SIG-M5 treated with dmso at 0.1 percent for 504 hours (cell line): ENCODE measurements around the gene MAF.

ENCODE experiments used
- DNase-seq: peaks from one replicate; lab custom pipeline; 2025; ENCODE audit not compliant: unreplicated experiment; lab: John Stamatoyannopoulos, UW

The MAF gene

DNA sequence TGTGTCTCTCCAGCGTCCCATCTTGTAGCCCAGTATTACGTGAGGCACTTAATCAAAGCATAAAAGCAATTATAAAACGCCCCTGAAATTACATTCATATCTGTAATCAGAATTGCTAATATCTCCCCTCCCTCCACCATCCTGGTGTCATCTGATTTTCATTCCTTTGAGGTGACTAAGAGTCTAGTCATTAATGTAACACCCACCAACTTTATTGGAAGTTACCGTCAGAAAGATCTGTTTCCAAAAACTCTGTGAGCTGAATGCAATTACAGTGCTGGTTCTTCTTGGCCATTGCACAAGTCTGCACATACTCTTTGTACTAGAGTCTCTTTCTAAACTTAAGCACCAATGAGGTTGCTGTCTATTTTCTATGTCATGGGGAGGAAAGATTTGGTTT is 12.5 kb upstream of the MAF start:
- DNase-seq = no peak

DNA sequence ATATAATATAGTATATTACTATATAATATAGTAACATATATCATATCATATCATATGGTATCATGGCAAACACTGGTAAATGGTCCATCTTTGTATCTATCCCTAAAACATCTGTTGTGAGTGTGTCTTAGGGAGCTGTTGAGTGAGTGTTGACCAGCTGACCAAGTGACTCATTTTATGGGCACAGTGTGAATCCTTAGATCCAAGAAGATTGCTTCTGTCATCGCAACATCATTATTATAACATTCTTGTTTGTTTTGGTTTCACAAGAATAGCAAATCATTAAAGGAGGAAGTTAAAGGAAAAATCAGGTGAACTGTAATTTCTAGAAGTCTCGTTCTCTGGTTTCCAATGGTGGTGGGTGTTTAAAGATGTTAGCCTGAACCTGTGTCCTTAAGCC is 11.7 kb upstream of the MAF start:
- no peak for DNase-seq

DNA sequence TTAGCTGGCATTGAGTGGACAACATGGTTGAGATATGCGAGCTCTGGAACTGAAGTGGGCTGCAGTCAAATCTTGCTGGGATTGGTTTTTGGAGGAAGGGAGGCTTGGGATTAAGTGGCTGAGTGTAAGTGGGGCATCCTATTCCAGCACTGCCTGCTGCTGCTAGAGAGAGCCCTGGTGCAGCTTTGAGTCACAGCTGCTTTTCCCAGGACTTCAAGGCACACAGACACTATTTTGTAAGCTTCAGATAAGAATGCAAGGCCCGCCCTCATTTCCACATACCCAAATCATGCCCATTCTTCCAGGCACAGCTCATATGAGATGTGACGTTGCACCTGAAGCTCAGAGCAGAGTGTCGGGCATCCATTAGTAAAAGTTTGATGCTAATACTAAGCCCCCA is 10.2 kb upstream of the MAF start:
- no peak for DNase-seq

DNA sequence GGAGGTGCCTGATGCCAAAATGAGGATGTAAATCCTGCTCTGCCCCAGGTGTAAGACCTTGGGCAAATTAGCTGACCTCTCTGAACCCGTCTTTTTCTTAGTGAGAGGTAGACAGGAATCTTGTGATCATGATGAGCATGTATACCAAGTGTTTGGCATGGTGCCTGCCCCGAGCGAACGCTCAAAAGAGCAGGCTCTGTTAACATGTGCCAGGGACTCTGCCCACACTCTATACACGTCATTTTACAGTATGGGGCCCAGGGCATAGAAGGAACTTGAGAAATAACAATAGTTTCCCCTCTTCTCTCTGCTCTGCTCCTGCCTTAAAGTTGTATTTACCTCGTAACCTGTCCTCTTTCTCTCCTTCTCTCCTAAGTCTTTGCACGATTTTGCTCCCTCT is 9.3 kb upstream of the MAF start:
- no peak for DNase-seq

DNA sequence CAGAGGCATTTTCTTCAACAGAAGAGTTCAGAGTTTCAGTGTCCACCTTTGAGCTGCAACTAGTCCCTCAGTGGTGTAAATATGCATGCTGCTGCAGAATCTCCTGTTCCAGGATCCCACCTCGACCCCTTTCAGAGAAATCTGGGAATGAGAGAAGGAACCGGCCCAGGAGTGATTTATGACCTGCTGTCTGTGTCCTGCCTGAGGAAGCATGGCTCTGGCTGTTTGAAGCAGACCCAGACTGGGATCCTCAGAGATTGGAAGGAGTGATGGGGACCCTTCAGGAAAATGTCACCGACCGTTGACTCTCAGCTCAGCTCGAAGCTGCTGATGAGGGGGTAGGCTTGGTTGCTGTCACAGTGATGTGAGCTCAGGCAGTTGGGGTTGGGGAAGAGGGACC is 8.4 kb upstream of the MAF start:
- no peak for DNase-seq

DNA sequence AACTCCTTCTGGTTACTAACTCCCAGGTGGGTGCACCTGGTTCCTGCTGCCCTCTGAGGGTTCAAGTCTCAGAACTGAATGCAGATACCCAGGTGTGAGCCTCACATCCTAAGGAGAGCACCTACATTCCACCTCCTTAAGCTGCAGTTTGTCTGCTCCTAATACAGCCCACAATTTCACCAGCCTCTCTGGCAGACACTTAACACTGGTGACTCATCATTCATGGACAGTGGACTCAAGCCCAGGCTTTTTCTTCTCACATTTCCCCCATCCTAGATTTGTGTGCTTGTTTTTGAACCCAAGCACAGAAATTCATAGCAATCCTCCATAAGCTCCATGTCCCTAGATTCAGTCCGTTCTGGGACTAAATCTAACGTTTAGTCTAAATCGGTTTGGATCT is 7.0 kb upstream of the MAF start:
- DNase-seq = no peak

DNA sequence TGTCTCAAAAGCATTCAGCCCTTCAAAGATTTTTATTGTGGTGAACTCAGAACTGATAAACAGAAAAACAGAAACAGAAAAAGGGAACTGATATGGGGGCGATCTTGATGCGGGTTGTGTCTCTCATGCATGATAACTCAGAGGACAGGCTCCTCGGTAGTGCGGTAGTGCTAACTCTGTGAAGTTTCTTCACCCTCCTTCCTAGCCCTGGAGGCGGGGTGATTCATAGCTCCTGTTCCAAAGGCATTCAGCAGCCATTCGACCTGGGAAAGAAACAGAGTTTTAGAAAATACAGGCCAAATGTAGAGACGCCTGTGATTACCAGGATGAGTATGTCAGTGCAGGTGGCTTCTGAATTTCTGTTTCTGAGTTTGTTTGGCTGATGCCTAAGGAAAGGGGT is 5.5 kb upstream of the MAF start:
- DNase-seq = peak; percentile 4

DNA sequence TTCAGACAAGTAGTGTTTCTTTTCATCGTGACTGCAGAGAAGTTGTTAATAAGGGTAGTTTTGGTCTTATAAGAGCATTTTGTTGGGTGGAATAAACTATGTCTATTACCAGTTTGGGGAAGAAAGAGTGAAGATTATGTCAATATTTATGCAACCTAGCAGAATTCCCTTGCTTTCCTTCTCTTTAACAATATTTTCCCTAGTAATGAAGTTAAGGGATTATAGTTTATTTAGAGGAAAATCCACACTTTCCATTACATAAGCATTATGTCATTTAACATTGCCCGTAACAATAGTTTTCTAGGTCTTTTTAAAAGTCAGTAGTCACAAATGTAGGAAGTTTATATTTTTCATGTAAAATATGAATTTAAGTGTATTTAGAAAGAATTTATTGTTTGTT is 2.5 kb upstream of the MAF start:
- DNase-seq = no peak

DNA sequence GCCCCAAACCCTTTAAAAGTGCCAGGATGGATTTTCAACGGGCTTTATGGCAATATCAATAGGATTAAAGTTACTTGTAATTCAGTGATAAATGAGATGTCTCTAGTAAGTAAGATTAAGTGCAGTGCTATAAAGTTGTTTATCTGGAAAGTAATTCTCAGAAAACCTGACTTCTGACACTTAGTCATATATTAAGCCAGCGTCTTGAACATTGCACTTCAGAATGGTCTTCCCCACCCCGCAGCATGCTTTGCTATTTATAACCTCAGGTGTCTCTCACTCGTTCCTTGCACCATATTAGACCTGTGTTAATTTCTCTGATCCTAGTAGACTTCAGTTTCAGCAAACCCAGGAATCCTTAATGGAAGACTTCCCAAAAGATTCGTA is 2.1 kb upstream of the MAF start:
- no peak for DNase-seq

DNA sequence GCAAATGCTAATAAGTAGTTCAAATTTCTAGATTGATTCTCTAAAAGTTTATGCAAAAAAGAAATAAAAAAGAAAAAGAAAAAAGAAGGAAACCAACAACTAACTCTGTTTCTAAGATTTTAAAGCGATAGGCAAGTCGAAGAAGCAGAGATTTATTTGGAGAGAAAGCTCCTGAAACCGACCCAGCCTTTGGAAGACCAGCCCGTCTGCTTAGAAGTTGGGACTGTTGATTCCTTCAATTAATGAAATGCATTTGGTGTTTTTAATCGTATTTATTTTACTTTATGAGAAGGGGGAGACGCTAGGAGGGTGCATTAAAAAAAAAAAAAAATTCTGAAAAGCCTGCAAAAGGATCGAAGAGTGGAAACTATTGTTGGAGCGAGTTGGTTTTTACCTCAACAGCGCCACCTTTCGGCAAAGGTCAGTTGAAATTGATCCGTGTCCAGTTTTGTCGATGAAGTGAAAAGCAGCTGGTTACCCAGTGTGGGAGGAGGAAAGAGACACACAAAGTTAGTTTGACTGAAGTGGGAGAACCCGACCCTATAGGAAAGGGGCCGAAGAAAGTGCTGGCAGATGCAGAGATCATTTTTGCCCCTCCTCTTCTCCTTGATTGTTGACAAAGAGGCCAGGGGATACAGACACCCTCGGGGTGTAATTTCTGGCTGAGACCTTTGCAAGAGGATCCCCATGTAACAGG is 1.5 kb upstream of the MAF start:
- peak; percentile 59 for DNase-seq

DNA sequence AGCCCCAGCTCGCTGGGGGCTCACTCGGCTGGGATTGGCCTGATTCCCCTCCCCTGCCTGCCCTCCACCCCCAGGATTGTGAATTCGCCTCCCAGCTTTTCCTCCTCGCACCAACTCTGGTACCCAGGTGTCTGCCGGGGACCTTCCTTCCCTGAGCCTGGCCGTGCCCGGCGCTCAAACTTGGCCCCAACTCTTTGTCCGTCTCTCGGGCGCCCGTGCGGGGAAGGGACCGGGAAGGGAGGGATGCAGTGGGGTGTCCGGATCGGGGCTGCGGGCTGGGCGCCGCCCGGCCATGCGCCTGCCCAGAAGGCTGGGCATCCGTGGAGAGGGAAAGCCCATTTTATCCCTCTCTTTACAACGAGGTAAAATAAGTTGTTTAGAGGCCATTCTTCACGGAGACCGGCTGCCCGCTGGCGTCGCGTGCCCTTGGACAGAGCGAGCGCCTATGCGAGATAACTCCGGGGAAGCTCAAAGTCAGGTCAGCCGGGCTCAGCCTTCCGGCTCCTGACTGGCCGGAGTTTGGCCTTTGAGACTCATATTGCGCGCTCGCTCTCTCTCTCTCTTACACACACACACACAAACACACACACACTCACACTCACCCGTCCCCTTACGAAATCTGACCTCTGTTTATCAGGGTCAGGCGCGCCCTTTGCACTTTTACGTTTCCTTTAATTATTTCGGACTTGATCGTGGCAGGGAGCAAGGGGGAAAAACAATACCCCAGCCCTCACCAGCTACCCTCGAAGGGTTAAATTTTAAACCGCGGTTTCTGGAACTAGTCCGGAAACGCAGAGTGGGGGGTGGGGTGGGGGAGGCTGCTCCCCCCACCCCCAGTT is 774 bp upstream of the MAF start:
- DNase-seq = no peak

DNA sequence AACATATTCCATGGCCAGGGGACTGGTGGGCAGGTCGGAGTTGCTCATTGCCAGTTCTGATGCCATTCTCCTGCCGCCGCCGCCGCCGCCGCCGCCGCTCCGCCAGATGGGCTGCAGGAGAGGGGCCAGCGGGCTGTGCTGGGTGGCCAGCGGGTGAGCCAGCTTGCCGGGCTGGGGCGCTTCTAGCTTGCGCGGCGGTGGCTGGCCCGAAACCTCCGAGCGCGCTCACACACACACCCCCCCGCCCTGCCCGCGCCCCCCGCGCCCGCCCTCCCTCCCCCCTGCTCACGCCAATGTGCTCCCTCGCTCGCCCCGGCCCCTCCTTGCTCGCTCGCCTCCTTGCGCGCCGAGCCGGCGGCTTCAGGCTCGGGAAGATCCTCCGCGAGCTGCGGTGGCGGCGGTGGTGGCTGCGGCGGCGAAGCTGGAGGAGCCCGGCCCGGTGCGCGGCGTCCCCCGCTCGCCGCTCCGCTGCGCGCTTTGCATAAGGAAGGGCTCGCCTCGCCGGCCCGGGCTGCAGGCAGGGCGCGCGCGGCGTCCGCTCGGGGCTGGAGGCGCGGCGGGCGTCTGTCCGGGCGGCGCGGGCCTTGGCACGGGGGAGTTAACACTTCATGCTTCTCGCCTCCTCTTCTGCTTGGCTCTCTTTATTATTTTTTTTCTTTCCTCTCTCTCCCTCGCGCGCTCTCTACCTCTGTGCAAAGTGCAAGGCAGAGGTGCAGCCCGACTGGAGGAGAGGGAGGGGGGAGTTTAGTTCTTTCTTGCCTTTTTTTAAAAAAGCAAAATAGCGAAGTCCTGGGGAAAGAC is 500 bp downstream of the MAF start:
- peak; percentile 17 for DNase-seq

DNA sequence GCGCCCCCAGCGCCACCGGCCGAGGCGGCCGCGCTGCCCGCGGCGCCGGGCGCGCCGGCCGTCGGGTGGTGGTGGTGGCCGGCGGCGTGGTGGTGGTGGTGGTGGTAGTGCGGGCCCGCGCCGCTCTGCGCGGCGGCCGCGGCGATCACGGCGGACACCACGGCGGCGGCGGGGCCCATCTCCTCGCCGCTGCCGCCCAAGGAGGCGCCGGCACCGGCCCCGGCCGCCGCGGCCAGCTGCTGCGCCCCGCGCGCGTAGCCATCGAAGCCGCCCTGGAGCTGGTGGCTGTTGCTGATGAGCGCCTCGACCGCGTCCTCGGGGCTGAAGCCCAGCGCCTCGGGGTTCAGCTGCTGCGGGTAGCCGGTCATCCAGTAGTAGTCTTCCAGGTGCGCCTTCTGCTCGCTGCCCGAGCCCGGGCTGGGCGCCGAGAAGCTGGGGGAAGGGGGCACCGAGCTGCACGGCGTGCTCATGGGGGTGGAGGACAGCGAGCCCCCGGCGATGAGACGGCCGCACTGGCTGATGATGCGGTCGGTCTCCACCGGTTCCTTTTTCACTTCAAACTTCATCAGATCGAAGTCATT is 1.2 kb downstream of the MAF start:
- no peak for DNase-seq

DNA sequence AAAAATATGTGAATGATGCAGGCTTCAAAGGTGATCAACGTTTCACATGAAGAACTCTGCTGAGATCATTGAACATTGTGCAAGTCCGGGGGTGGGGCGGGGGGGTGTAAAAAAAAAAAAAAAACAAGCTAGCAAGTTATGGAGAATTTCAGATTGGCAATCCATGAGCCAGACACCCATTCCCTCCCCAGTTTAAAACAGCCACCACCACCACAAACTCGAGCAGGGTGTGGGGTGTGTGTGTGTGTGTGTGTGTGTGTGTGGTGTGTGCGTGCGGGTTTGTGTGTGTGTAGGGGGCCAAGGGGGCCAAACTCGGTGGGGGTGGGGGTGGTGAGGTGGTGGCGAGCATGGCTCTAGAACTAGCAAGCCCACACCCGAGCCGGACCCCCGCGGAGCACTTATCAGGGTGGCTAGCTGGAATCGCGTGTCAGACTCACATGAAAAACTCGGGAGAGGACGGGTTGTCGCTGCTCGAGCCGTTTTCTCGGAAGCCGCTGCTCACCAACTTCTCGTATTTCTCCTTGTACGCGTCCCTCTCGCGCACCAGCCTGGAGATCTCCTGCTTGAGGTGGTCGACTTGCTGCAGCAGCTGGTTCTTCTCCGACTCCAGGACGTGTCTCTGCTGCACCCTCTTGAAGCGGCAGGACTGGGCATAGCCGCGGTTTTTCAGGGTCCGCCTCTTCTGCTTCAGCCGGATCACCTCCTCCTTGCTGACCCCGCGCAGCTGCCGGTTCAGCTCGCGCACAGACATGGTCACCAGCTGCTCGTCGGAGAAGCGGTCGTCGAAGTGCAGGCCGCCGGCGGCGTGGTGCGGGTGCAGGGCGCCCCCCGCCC is 2.0 kb downstream of the MAF start:
- DNase-seq = no peak

DNA sequence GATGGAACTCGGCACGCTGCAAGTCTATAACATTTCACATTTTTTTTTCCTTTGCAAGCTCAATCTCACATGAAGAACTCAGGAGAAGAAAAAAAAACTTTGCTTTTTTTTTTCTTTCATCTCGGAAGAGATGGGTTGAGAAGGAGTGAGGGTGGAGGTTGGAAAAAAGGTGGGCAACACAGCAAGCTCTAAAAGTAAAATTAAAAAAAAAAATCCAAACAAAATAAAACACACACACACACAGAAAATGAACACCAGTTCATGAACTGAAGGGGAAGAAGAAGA is 2.5 kb downstream of the MAF start:
- DNase-seq = no peak

DNA sequence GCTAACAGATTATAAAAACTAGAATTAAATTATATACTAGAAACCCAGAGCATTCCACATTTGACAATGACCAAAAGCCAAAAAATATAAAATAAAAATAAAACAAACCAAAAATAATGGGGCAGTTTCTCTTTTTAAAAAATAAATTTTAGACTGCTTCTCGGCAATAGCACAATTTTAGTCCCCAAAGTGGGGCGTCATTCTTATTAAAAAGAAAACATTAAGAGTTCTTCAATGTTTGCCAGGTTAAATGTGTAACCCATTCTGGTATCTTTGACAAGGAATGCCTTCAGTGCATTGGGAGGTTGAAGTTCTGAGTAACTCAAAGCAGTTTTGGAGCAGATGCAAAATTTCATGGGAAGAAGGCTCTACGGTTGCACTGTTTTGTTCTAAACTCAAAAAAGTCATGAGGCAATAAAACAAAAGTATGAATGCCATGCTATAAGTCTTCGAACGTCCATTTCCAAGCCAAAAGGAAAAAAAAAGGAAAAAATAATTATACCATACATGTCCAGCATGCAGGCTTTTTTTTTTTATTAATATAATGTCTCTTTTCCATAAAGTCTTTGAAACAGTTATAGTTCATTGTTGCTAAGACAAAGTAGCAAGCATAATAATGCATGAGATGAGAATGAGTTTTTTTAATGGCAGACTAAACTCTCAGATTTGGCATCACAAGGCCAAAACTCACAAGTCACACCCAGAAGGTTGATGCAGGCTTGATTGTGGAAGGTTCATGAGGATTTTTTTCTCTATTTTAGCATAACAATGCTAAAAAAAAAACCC is 3.1 kb downstream of the MAF start:
- no peak for DNase-seq

DNA sequence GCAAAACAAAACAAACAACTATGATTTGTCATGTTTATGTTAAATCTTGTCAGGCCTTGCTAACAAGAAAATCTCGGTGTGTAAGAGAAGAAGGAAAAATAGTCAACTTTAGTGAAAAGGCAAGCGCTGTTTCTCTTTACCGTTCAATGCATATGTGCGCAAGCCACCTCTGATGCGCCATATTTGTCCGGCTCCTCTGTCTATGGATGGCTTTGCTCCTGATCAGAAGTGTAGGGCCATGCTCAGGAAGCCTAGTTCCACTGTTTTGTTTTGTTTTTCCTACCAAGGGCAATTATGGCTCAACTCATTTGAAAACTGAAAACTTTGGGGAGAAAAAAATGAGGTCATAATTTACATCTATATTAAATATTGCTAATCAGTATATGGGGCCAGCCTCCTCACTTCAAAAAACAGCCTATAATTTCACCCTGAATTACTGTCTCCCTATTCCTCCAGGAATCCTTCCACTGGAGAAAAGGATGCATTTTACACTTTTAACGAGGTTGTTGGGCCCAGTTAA is 4.5 kb downstream of the MAF start:
- DNase-seq = no peak

DNA sequence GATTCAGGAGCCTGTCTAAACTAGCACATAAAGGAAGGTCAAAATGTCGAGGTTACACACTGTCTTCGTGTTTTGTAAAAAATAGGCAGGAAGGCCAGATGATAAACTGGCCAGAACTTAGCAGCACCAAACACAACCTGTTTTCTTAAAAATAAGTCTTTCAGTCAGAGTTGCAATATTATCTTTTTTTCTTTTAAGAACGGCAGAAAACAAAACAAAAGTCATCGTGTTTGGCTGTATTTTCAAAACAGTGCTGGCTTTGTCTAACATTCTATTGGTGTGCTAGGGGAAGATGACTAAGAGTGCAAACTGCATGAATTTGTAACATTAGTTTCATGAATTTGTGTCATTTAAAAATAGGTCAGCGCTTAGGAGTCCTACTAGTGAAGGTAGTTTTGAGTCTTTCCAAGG is 5.3 kb downstream of the MAF start:
- no peak for DNase-seq

DNA sequence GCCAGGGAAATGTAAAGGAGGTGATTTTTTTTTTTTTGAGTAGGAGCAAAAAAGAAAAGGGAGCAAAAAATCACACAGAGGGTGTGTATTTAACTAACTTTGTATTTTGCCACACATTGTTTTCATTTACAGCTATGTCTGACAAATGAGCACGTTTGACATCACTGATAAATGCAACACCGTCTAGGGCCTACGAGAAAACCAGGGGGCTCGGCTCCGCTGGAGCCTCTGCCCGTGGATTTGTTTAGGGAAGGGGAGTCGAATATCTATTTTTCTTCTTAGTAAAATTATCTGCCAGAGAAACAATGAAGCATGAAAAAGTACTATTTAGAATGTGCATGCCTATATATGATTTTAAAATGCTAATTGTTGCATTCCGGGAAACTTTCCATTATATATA is 6.8 kb downstream of the MAF start:
- DNase-seq = no peak

DNA sequence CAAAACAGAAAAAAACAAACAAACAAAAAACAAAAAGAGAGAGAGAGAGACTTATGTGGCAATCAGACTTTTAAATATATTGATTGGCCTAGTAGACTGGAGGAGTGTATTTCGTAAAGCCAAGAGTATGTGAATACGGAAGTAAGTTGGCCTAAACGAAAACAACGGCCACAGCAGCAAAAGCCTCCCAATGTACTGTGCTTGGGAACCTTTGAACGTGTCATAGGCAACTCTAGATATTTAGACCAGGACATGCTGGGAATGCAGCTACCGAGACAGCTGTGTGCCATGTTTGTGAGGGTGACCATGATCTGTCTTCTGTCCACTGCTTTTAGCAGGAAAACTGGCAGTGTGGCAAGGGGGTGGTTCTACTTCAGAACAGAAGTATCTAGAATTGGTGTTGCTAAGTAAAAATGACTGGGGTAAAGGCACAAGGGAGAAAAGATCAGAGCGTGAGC is 7.4 kb downstream of the MAF start:
- peak; percentile 39 for DNase-seq
